ENCODE data around the gene CAMK4. TPM values are rescaled to one million over a fixed set of nuclear protein-coding genes. Genes with fewer than 3 reads are reported as not detected.
A peak's percentile ranks its signal among the peaks of the same experiment; 100 is the strongest.

The CAMK4 gene
- total and polyA plus RNA-seq, 9 of the 15 experiments (the other 6 are each of a cell fraction or from before 2014, with no cell fraction given) = 0.35 TPM; not detected in 8

DNA sequence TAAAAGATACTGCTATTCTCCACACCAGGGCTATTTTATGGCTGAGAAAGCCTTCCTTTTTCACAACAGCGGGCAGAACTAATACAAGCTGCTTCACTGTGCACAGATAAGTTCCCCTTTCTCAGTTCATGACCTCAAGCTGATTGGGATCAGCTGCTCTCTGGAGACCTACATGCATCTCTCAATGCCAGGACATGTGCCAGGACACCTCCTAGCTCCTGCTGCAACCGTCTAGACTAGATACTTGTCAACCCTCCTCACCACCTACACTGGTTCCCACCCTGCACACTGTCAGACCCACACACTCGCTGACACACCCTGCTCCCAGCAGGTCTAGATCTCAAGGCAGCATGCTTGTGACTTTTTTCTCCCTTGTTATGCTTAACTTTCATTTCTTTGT lies 248.4 kb downstream of the CAMK4 start:
- no peaks in the 10 kb centered on the region for H3K79me2 ChIP-seq (ENCODE audit: control insufficient read depth, insufficient read depth, low read length)
- H3K9me1 ChIP-seq (ENCODE audit: control insufficient read depth, insufficient read depth, low read length) = no peaks in the 10 kb centered on the region
- BruUV-seq (replicated peaks) = no TSS peak
- H3K4me2 ChIP-seq (ENCODE audit: insufficient read depth, low read length) = no peak overlapping the region
- intact Hi-C loops (cut with micrococcal nuclease) = no loop called here
- TF ChIP-seq ZKSCAN1 (IDR thresholded peaks at IDR 0.05; ENCODE audit: low read depth, low read length) (no peak), NR2C2 (CRISPR knock-in tag; IDR thresholded peaks at IDR 0.05) (no peak), NR2C2 (tag; IDR thresholded peaks at IDR 0.05) (peak; percentile 56)
- FAIRE-seq (no peak), ATAC-seq (peak; percentile 27; the same call in 2 of the 3 replicates), DNase-seq (ENCODE audit: extremely low read depth in 1 of 4, low spot score in 3 of 4) (no peak)
- ChIA-PET CTCF (ENCODE audit: low intra/inter-chr PET ratio) (no interaction called here), POLR2A (interaction anchor here (1.4 to 2.5 kb wide), 3 partner anchors 10 to 17 kb away, joined by 3 to 6 read pairs (median 4); no protein-coding TSS in a partner anchor)
- in situ Hi-C loops (cut with MboI) = no loop called here
- H3K9ac ChIP-seq (ENCODE audit: insufficient read depth in 1 of 2, low read depth in 2 of 2, low read length in 2 of 2) = no peak overlapping the region
- H3K27ac ChIP-seq (ENCODE audit: extremely low read depth, low read depth, low read length) = no peak overlapping the region
- no peaks in the 10 kb centered on the region for H3K4me1 ChIP-seq (replicated peaks in 1 of 2; ENCODE audit: control insufficient read depth in 2 of 2, insufficient read depth in 2 of 2, low read length in 2 of 2)
- H4K20me1 ChIP-seq (replicated peaks; ENCODE audit: control insufficient read depth, insufficient read depth, low read length) = no peaks in the 10 kb centered on the region
- peaks cover 0 to 7% of the 10 kb centered on the region in 2 experiments; a peak in 1 of 5 replicates for H3K27me3 ChIP-seq (ENCODE audit: control insufficient read depth in 2 of 2, insufficient read depth in 2 of 2, low read length in 2 of 2)
- no peak overlapping the region for H2AFZ ChIP-seq (ENCODE audit: low read depth, low read length)
- H3K9me3 ChIP-seq (replicated peaks; ENCODE audit: control insufficient read depth, insufficient read depth, low read depth, low read length) = no peaks in the 10 kb centered on the region
- H3K36me3 ChIP-seq (ENCODE audit: control insufficient read depth, insufficient read depth, low read length) = no peaks in the 10 kb centered on the region
- H3K4me3 ChIP-seq = no peak overlapping the region
- WGBS (ENCODE audit: insufficient coverage, low coverage, missing lambda C conversion rate) = 0% methylated on average over 3 of the region's 3 CpGs

- Histone ChIP-seq H2AFZ (ENCODE audit: low read depth, low read length) (no peak overlapping the region), H3K4me2 (ENCODE audit: insufficient read depth, low read length) (no peak overlapping the region), H4K20me1 (replicated peaks; ENCODE audit: control insufficient read depth, insufficient read depth, low read length) (no peaks in the 10 kb centered on the region), H3K27ac (ENCODE audit: extremely low read depth, low read depth, low read length) (no peak overlapping the region), H3K9ac (ENCODE audit: insufficient read depth in 1 of 2, low read depth in 2 of 2, low read length in 2 of 2) (no peak overlapping the region), H3K36me3 (ENCODE audit: control insufficient read depth, insufficient read depth, low read length) (no peaks in the 10 kb centered on the region), H3K4me1 (replicated peaks in 1 of 2; ENCODE audit: control insufficient read depth in 2 of 2, insufficient read depth in 2 of 2, low read length in 2 of 2) (no peaks in the 10 kb centered on the region), H3K79me2 (ENCODE audit: control insufficient read depth, insufficient read depth, low read length) (no peaks in the 10 kb centered on the region), H3K4me3 (no peak overlapping the region), H3K27me3 (ENCODE audit: control insufficient read depth in 2 of 2, insufficient read depth in 2 of 2, low read length in 2 of 2) (peaks cover 0 to 4% of the 10 kb centered on the region in 2 experiments; a peak in 2 of 5 replicates), H3K9me3 (replicated peaks; ENCODE audit: control insufficient read depth, insufficient read depth, low read depth, low read length) (no peaks in the 10 kb centered on the region), H3K9me1 (ENCODE audit: control insufficient read depth, insufficient read depth, low read length) (no peaks in the 10 kb centered on the region)
- ATAC-seq (no peak), DNase-seq (ENCODE audit: extremely low read depth in 1 of 4, low spot score in 3 of 4) (no peak), FAIRE-seq (no peak)
- WGBS (ENCODE audit: insufficient coverage, low coverage, missing lambda C conversion rate) = 0% methylated on average over 1 of the region's 1 CpG
- TF ChIP-seq ZNF518B (CRISPR knock-in tag; IDR thresholded peaks at IDR 0.05) (no peak), YBX1 (IDR thresholded peaks at IDR 0.05) (no peak), SMAD4 (CRISPR knock-in tag; conservative IDR thresholded peaks at IDR 0.05) (no peak), POLR3A (IDR thresholded peaks at IDR 0.05; ENCODE audit: borderline replicate concordance, extremely low read depth, insufficient read depth, insufficient read length) (no peak), LARP7 (IDR thresholded peaks at IDR 0.05) (no peak), TEAD2 (tag; IDR thresholded peaks at IDR 0.05) (no peak), HCFC1 (IDR thresholded peaks at IDR 0.05; ENCODE audit: low read depth, low read length) (no peak), KHSRP (IDR thresholded peaks at IDR 0.05) (no peak), SMARCA5 (IDR thresholded peaks at IDR 0.05) (no peak), GTF2A2 (tag; IDR thresholded peaks at IDR 0.05) (no peak)
- intact Hi-C loops (cut with micrococcal nuclease) = no loop called here
- no TSS peak for BruUV-seq (replicated peaks)
- in situ Hi-C loops (cut with MboI) = no loop called here
- CTCF ChIA-PET (ENCODE audit: low intra/inter-chr PET ratio) = interaction anchor here (1.1 kb wide), 1 partner anchor 319 kb away, joined by 3 read pairs; no protein-coding TSS in a partner anchor
- POLR2A ChIA-PET = no interaction called here
Measured at GRCh38 chr5:111478266-111478665, 254.1 kb downstream of the CAMK4 start.
